ENCODE results near the gene GATAD2A.

The GATAD2A gene

DNA sequence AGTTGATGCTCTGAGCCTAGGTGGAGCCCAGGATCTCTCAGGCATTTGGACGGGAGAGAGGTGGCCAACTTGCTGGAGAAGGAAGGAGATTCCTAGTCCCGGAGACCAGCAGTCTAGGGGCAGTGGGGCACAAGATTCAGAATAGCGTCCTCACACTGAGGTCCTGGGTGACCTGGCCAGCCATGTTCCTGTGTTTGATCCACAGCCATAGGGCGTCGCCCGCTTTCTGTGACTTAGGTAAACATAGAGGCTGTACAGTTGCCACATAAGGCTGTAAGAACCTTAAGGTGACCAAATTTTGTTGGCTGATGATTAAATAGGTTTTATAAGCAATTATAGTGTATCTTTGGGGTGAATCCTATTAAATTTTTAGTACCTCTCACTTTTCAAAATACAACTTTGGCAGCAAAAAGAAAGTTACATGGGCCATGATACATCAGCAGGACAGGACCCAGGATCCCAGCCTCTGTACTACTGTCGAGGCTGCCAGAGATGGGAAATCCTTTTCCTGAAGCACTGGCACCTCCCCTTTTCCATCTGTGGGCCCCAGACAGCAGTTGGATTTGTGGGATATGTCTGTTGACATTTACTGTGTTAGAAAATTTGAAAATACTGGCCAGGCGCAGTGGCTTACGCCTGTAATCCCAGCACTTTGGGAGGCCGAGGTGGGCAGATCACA is 72.4 kb downstream of the GATAD2A start:
- H3K27ac ChIP-seq: peak overlapping the region; percentile 52
- DNase-seq (ENCODE audit: low spot score): no peak
- POLR2A ChIA-PET (ENCODE audit: low non-redundant PET): no interaction called here
- TF ChIP-seq, protein P1, sequence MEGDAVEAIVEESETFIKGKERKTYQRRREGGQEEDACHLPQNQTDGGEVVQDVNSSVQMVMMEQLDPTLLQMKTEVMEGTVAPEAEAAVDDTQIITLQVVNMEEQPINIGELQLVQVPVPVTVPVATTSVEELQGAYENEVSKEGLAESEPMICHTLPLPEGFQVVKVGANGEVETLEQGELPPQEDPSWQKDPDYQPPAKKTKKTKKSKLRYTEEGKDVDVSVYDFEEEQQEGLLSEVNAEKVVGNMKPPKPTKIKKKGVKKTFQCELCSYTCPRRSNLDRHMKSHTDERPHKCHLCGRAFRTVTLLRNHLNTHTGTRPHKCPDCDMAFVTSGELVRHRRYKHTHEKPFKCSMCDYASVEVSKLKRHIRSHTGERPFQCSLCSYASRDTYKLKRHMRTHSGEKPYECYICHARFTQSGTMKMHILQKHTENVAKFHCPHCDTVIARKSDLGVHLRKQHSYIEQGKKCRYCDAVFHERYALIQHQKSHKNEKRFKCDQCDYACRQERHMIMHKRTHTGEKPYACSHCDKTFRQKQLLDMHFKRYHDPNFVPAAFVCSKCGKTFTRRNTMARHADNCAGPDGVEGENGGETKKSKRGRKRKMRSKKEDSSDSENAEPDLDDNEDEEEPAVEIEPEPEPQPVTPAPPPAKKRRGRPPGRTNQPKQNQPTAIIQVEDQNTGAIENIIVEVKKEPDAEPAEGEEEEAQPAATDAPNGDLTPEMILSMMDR (conservative IDR thresholded peaks at IDR 0.05; ENCODE audit: low read depth): no peak
- CTCF ChIA-PET: no interaction called here

DNA sequence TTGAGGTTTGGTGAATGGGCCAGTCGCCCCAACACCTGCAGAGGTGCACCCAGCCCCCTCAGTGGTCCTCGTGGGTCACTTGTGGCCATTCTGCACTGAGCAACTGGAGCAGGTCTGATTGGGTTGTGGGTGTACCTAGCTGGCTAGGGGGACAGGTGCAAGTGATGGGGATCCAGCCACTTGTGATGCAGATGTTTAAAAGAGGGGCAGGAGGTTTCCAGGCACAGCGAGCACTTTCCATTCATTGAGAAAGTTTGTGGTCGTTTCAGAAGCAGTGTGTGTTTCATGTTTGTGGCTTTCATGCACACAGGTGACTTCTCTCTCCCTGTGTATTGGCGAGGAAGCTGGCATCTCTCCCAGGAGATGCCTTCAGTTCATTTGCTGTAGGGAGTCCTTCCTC is 75.2 kb downstream of the GATAD2A start:
- ChIA-PET CTCF (no interaction called here), POLR2A (ENCODE audit: low non-redundant PET) (no interaction called here)
- peak overlapping the region; percentile 3; the same call in 1 of the 2 replicates for H3K27ac ChIP-seq
- DNase-seq (ENCODE audit: low spot score): no peak
- TF ChIP-seq, protein P1 (conservative IDR thresholded peaks at IDR 0.05; ENCODE audit: low read depth): no peak

DNA sequence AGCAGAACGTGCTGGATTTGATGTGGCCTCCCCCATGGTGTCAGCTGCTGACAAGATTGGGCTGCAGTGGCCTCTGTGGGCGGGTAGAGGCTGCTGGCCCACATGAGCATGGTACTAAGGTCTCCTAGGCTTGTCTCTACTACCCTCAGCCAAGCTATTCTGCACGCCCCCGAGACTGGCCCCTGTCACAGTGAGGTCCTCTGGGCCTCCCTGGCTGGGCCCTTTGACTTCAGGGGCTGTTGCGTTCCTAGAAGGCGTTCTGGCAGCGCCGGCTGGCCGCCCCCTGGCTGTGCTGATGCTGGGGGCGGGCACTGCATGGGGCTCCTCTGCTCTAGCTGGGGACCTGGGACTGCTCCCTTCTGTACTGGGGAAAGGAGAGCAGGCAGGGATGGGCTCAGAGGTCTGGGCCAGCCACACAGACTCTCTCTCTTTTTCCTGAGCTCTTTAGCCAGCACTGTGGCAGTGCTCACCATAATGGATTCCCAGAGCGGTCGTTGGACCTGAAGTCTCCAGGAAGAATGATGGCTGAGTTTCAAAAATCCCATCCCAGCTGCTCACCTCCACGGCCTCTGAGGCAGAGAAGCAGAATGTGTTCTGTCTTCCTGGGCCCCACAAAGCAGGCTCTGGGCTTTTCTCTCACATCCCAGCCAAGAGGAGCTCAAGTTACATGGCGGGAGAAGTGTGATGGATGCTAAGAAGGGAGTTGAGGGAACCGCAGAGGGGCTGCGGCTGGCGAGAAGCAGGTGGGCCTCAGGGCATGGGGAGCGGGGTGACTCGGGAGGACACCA is 77.5 kb downstream of the GATAD2A start:
- TF ChIP-seq, protein P1 (conservative IDR thresholded peaks at IDR 0.05; ENCODE audit: low read depth): no peak
- H3K27ac ChIP-seq: peak overlapping the region; percentile 5; the same call in 1 of the 2 replicates
- ChIA-PET CTCF (no interaction called here), POLR2A (ENCODE audit: low non-redundant PET) (no interaction called here)
- DNase-seq (ENCODE audit: low spot score): no peak

DNA sequence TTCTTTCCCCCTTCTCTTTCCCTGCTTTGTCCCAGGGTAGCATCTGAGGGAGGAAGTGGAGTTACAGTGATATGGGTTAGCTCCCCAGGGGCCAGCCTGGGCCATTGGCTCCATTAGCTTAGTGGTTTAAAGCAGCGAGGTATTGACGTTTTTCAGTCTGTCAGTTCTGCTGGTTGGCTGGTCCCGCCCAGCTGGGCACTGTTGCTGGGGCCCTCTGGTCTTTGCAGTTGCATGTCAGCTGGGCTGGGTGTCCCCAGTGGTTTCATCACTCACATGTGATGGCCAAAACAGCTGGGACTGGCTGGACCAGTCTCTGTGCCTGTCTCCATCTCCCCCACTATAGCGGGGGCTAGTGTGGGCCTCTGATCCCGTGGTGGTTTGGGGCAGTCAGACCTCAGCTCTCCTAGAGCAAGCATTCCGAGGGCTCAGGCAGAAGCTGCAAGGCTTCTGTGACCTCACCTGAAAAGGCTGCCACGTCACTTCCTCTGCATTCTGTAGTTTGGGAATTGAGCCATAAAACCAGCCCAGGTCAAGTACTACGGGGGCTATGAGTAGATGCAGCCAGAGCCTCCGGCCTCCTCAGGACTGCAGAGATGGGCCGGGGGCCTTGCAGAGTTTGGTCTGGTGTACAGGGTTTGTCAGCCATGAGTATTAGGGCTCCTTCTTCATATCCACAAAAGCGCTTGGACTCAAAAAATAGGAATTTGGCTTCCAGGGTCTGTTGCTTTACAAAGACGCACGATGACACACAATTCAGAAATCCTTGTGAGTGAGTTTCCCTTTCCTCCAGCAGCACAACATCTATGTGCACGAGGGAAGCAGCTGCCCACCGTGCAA is 79.9 kb downstream of the GATAD2A start:
- ChIA-PET CTCF (interaction anchor here (0.7 kb wide), 3 partner anchors 108 to 375 kb away, joined by 3 to 4 read pairs (median 3); no protein-coding TSS in a partner anchor), POLR2A (ENCODE audit: low non-redundant PET) (no interaction called here)
- no peak for DNase-seq (ENCODE audit: low spot score)
- peak overlapping the region; percentile 90 for H3K27ac ChIP-seq
- TF ChIP-seq, protein P1 (conservative IDR thresholded peaks at IDR 0.05; ENCODE audit: low read depth): no peak

DNA sequence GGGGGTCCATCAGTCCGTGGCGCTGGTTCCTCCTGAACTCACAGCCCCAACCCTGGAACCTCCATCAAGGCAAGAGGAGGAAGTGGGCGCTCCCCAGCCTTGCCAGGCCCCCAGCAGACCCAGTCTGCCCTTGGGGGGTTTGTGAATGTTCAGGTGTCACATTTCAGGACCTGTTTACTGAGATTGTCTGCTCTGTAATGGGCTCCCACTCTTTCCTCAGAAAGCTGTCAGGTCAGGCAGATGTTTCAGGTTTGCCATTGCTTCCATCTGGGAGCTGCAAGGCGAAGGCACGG is 80.5 kb downstream of the GATAD2A start:
- CTCF ChIA-PET: interaction anchor here (0.6 kb wide), 2 partner anchors 19 to 92 kb away, joined by 3 read pairs; no protein-coding TSS in a partner anchor
- POLR2A ChIA-PET (ENCODE audit: low non-redundant PET): no interaction called here
- no peak for DNase-seq (ENCODE audit: low spot score)
- H3K27ac ChIP-seq: peak overlapping the region; percentile 90
- TF ChIP-seq, protein P1 (conservative IDR thresholded peaks at IDR 0.05; ENCODE audit: low read depth): no peak
